GM23338 (cell line): Measurements from ENCODE around the gene ADSS1. TPM values are rescaled to one million over a fixed set of nuclear protein-coding genes. Genes with fewer than 3 reads are reported as not detected.

Source experiments
- ATAC-seq: fragments of 200-7000 bp; cut with Tn5 transposase; 3 replicates; pipeline ENCODE4 v1.9.1; 2020
- DNase-seq: peaks from one replicate; pipeline ENCODE4 v3.0.0-alpha.2; 2015; ENCODE audit warnings: low spot score
- H2AFZ ChIP-seq: fragments of 200-600 bp; sonication (generic); 2 replicates; pipeline ENCODE4 v1.8.0; 2016; ENCODE audit warnings: antibody characterized with exemption, mild to moderate bottlenecking, moderate library complexity
- H3F3A ChIP-seq: fragments of 200-600 bp; sonication (generic); replicated peaks from 2 replicates; pipeline ENCODE4 v1.8.0; 2017; ENCODE audit warnings: antibody characterized with exemption, mixed run types, low read depth
- H3K27ac ChIP-seq: fragments of 200-600 bp; sonication (generic); 2 replicates; pipeline ENCODE4 v1.6.1; 2016; ENCODE audit warnings: low read depth
- H3K27me3 ChIP-seq: fragments of 200-600 bp; sonication (generic); 2 replicates; pipeline ENCODE4 v1.8.0; 2016; ENCODE audit warnings: mild to moderate bottlenecking, mixed run types, moderate library complexity; ENCODE audit not compliant: insufficient read depth
- H3K36me3 ChIP-seq: fragments of 200-600 bp; sonication (generic); 2 replicates; pipeline ENCODE4 v1.8.0; 2016; ENCODE audit warnings: mild to moderate bottlenecking; ENCODE audit not compliant: insufficient read depth
- H3K4me1 ChIP-seq: fragments of 200-600 bp; sonication (generic); 2 replicates; pipeline ENCODE4 v1.8.0; 2016; ENCODE audit warnings: mild to moderate bottlenecking, moderate library complexity; ENCODE audit not compliant: insufficient read depth
- H3K4me2 ChIP-seq: fragments of 200-600 bp; sonication (generic); 2 replicates; pipeline ENCODE4 v1.7.1; 2017; ENCODE audit warnings: mixed run types
- H3K4me3 ChIP-seq: fragments of 200-600 bp; sonication (generic); 2 replicates; pipeline ENCODE4 v1.6.1; 2016; ENCODE audit warnings: mixed run types
- H3K79me2 ChIP-seq: fragments of 200-600 bp; sonication (generic); replicated peaks from 2 replicates; pipeline ENCODE4 v1.8.0; 2017; ENCODE audit warnings: mild to moderate bottlenecking; ENCODE audit not compliant: insufficient read depth
- H3K9me2 ChIP-seq: fragments of 200-600 bp; sonication (generic); 2 replicates; pipeline ENCODE4 v1.8.0; 2017; ENCODE audit not compliant: insufficient read depth
- H4K20me1 ChIP-seq: fragments of 200-600 bp; sonication (generic); replicated peaks from 2 replicates; pipeline ENCODE4 v1.8.0; 2017; ENCODE audit warnings: mild to moderate bottlenecking; ENCODE audit not compliant: insufficient read depth
- H3K27ac Mint-ChIP-seq: 2 replicates; pipeline ENCODE4 v1.8.0; 2020; ENCODE audit warnings: inconsistent platforms, mild to moderate bottlenecking, moderate library complexity, mixed read lengths
- H3K27me3 Mint-ChIP-seq: 3 replicates; pipeline ENCODE4 v1.8.0; 2022; ENCODE audit warnings: low read depth, mild to moderate bottlenecking, moderate library complexity, mixed read lengths, inconsistent platforms; ENCODE audit not compliant: insufficient read depth, poor library complexity
- H3K36me3 Mint-ChIP-seq: 3 replicates; pipeline ENCODE4 v1.8.0; 2021; ENCODE audit warnings: low read depth, mild to moderate bottlenecking, inconsistent platforms, moderate library complexity, mixed read lengths
- H3K4me1 Mint-ChIP-seq: 3 replicates; pipeline ENCODE4 v1.8.0; 2020; ENCODE audit warnings: mild to moderate bottlenecking, inconsistent platforms, mixed read lengths
- H3K4me3 Mint-ChIP-seq: 3 replicates; pipeline ENCODE4 v1.8.0; 2021; ENCODE audit warnings: moderate library complexity, mild to moderate bottlenecking, inconsistent platforms, mixed read lengths
- H3K9me3 Mint-ChIP-seq: 3 replicates; pipeline ENCODE4 v1.8.0; 2020; ENCODE audit warnings: moderate library complexity, mild to moderate bottlenecking, inconsistent platforms, mixed read lengths
- CREB1 ChIP-seq: fragments of 250-450 bp; sonication (Bioruptor Pico); IDR thresholded peaks from 2 replicates; pipeline ENCODE4 v1.5.0; 2020; ENCODE audit warnings: low read depth, mild to moderate bottlenecking, moderate library complexity
- EZH2 ChIP-seq: fragments of 200-600 bp; sonication (generic); IDR thresholded peaks from one replicate; pipeline ENCODE4 v1.8.0; 2017; ENCODE audit warnings: antibody characterized with exemption, mild to moderate bottlenecking, low read depth; ENCODE audit not compliant: unreplicated experiment
- EZH2phosphoT487 ChIP-seq: fragments of 200-600 bp; sonication (generic); IDR thresholded peaks from one replicate; pipeline ENCODE4 v1.8.1; 2018; ENCODE audit warnings: antibody characterized with exemption; ENCODE audit not compliant: unreplicated experiment
- JUNB ChIP-seq: IDR thresholded peaks from one replicate; pipeline ENCODE4 v1.6.1; 2016; ENCODE audit warnings: antibody characterized with exemption; ENCODE audit not compliant: unreplicated experiment
- NANOG ChIP-seq: IDR thresholded peaks from 2 replicates; pipeline ENCODE4 v1.6.1; 2016; ENCODE audit warnings: antibody characterized with exemption, borderline replicate concordance
- POLR2AphosphoS5 ChIP-seq: IDR thresholded peaks from 2 replicates; pipeline ENCODE4 v1.6.1; 2016; ENCODE audit warnings: antibody characterized with exemption, low read depth
- STAT1 ChIP-seq: IDR thresholded peaks from one replicate; pipeline ENCODE4 v1.6.1; 2016; ENCODE audit warnings: antibody characterized with exemption; ENCODE audit not compliant: unreplicated experiment
- ZNF114 ChIP-seq: fragments of 250-450 bp; sonication (Bioruptor Pico); IDR thresholded peaks from 2 replicates; pipeline ENCODE4 v1.5.0; 2020; ENCODE audit warnings: mild to moderate bottlenecking, moderate library complexity
- ZNF331 ChIP-seq: fragments of 250-450 bp; sonication (Bioruptor Pico); IDR thresholded peaks from 2 replicates; pipeline ENCODE4 v1.5.0; 2020; ENCODE audit warnings: low read depth, mild to moderate bottlenecking, moderate library complexity
- polyA plus RNA-seq: library from polyadenylated mRNA; unstranded; fragments of >200 nt; fragmentation: Nextera tagmentation; extraction: Ambion mirVana; gene quantifications from 2 replicates; pipeline ENCODE4 v1.2.1, GENCODE V29; 2016
- total RNA-seq: library from RNA; depleted of rRNA; stranded (reverse); fragments of >200 nt; shearing (Covaris generic); gene quantifications from 2 replicates; pipeline ENCODE4 v1.2.3, GENCODE V29; 2014
- TF ChIP-seq, protein P1 (sequence below): IDR thresholded peaks from one replicate; pipeline ENCODE4 v1.6.1; 2018; ENCODE audit warnings: antibody characterized with exemption; ENCODE audit not compliant: unreplicated experiment
- TF ChIP-seq, protein P2 (sequence below): fragments of 250-450 bp; sonication (Bioruptor Pico); IDR thresholded peaks from 2 replicates; pipeline ENCODE4 v1.5.0; 2020; ENCODE audit warnings: mild to moderate bottlenecking, moderate library complexity
- TF ChIP-seq, protein P3 (sequence below): IDR thresholded peaks from 2 replicates; pipeline ENCODE4 v1.6.1; 2016; ENCODE audit warnings: antibody characterized with exemption
- TF ChIP-seq, protein P4 (sequence below), 2 experiments: fragments of 200-600 bp in 1 of 2; sonication (generic) in 1 of 2; conservative IDR thresholded peaks; 2 replicates each; pipeline versions ENCODE4 v1.5.1 to v1.6.1; 2016 to 2017; ENCODE audit warnings: antibody characterized with exemption in 2 of 2, low read depth in 2 of 2, mild to moderate bottlenecking in 2 of 2, moderate library complexity in 1 of 2

Gene ADSS1
- total and polyA plus RNA-seq, 2 experiments from 2014 or later, result 9.5 to 11.6 TPM

GRCh38 chr14:104695660-104696000, 28.4 kb upstream of the ADSS1 start:
- Histone ChIP-seq H3K27me3 (no peaks in the 10 kb centered on the region), H3K4me3 (no peak overlapping the region), H3F3A (0 out of 2 replicates have a peak, but pooled peaks cover 2% of the 10 kb centered on the region), H4K20me1 (peaks cover 3% of the 10 kb centered on the region; the same call in 1 of the 2 replicates), H3K79me2 (peaks cover 37% of the 10 kb centered on the region), H2AFZ (no peak overlapping the region), H3K9me2 (no peaks in the 10 kb centered on the region), H3K36me3 (no peaks in the 10 kb centered on the region), H3K4me1 (peaks cover 22% of the 10 kb centered on the region), H3K27ac (no peak overlapping the region), H3K4me2 (peak overlapping the region; percentile 57)
- no peaks in the 10 kb centered on the region for H3K9me3 Mint-ChIP-seq
- H3K4me3 Mint-ChIP-seq, result peak overlapping the region; percentile 7; the same call in 1 of the 3 replicates
- peaks cover 4% of the 10 kb centered on the region; the same call in 1 of the 3 replicates for H3K36me3 Mint-ChIP-seq
- no peak overlapping the region for H3K27ac Mint-ChIP-seq
- peaks cover 10% of the 10 kb centered on the region for H3K27me3 Mint-ChIP-seq
- H3K4me1 Mint-ChIP-seq, result peaks cover 35% of the 10 kb centered on the region
- TF ChIP-seq POLR2AphosphoS5 (no peak), ZNF114 (CRISPR knock-in tag) (no peak), EZH2 (no peak), CREB1 (CRISPR knock-in tag) (no peak), STAT1 (no peak), JUNB (no peak), EZH2phosphoT487 (no peak), ZNF331 (CRISPR knock-in tag) (no peak), NANOG (no peak)
- TF ChIP-seq, protein P1, sequence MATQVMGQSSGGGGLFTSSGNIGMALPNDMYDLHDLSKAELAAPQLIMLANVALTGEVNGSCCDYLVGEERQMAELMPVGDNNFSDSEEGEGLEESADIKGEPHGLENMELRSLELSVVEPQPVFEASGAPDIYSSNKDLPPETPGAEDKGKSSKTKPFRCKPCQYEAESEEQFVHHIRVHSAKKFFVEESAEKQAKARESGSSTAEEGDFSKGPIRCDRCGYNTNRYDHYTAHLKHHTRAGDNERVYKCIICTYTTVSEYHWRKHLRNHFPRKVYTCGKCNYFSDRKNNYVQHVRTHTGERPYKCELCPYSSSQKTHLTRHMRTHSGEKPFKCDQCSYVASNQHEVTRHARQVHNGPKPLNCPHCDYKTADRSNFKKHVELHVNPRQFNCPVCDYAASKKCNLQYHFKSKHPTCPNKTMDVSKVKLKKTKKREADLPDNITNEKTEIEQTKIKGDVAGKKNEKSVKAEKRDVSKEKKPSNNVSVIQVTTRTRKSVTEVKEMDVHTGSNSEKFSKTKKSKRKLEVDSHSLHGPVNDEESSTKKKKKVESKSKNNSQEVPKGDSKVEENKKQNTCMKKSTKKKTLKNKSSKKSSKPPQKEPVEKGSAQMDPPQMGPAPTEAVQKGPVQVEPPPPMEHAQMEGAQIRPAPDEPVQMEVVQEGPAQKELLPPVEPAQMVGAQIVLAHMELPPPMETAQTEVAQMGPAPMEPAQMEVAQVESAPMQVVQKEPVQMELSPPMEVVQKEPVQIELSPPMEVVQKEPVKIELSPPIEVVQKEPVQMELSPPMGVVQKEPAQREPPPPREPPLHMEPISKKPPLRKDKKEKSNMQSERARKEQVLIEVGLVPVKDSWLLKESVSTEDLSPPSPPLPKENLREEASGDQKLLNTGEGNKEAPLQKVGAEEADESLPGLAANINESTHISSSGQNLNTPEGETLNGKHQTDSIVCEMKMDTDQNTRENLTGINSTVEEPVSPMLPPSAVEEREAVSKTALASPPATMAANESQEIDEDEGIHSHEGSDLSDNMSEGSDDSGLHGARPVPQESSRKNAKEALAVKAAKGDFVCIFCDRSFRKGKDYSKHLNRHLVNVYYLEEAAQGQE, result no peak
- TF ChIP-seq, protein P2, sequence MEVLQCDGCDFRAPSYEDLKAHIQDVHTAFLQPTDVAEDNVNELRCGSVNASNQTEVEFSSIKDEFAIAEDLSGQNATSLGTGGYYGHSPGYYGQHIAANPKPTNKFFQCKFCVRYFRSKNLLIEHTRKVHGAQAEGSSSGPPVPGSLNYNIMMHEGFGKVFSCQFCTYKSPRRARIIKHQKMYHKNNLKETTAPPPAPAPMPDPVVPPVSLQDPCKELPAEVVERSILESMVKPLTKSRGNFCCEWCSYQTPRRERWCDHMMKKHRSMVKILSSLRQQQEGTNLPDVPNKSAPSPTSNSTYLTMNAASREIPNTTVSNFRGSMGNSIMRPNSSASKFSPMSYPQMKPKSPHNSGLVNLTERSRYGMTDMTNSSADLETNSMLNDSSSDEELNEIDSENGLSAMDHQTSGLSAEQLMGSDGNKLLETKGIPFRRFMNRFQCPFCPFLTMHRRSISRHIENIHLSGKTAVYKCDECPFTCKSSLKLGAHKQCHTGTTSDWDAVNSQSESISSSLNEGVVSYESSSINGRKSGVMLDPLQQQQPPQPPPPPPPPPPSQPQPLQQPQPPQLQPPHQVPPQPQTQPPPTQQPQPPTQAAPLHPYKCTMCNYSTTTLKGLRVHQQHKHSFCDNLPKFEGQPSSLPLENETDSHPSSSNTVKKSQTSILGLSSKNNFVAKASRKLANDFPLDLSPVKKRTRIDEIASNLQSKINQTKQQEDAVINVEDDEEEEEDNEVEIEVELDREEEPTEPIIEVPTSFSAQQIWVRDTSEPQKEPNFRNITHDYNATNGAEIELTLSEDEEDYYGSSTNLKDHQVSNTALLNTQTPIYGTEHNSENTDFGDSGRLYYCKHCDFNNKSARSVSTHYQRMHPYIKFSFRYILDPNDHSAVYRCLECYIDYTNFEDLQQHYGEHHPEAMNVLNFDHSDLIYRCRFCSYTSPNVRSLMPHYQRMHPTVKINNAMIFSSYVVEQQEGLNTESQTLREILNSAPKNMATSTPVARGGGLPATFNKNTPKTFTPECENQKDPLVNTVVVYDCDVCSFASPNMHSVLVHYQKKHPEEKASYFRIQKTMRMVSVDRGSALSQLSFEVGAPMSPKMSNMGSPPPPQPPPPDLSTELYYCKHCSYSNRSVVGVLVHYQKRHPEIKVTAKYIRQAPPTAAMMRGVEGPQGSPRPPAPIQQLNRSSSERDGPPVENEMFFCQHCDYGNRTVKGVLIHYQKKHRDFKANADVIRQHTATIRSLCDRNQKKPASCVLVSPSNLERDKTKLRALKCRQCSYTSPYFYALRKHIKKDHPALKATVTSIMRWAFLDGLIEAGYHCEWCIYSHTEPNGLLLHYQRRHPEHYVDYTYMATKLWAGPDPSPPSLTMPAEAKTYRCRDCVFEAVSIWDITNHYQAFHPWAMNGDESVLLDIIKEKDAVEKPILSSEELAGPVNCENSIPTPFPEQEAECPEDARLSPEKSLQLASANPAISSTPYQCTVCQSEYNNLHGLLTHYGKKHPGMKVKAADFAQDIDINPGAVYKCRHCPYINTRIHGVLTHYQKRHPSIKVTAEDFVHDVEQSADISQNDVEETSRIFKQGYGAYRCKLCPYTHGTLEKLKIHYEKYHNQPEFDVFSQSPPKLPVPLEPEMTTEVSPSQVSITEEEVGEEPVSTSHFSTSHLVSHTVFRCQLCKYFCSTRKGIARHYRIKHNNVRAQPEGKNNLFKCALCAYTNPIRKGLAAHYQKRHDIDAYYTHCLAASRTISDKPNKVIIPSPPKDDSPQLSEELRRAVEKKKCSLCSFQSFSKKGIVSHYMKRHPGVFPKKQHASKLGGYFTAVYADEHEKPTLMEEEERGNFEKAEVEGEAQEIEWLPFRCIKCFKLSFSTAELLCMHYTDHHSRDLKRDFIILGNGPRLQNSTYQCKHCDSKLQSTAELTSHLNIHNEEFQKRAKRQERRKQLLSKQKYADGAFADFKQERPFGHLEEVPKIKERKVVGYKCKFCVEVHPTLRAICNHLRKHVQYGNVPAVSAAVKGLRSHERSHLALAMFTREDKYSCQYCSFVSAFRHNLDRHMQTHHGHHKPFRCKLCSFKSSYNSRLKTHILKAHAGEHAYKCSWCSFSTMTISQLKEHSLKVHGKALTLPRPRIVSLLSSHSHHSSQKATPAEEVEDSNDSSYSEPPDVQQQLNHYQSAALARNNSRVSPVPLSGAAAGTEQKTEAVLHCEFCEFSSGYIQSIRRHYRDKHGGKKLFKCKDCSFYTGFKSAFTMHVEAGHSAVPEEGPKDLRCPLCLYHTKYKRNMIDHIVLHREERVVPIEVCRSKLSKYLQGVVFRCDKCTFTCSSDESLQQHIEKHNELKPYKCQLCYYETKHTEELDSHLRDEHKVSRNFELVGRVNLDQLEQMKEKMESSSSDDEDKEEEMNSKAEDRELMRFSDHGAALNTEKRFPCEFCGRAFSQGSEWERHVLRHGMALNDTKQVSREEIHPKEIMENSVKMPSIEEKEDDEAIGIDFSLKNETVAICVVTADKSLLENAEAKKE (CRISPR knock-in tag), result no peak
- TF ChIP-seq, protein P3, sequence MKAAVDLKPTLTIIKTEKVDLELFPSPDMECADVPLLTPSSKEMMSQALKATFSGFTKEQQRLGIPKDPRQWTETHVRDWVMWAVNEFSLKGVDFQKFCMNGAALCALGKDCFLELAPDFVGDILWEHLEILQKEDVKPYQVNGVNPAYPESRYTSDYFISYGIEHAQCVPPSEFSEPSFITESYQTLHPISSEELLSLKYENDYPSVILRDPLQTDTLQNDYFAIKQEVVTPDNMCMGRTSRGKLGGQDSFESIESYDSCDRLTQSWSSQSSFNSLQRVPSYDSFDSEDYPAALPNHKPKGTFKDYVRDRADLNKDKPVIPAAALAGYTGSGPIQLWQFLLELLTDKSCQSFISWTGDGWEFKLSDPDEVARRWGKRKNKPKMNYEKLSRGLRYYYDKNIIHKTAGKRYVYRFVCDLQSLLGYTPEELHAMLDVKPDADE, result no peak
- TF ChIP-seq, protein P4, sequence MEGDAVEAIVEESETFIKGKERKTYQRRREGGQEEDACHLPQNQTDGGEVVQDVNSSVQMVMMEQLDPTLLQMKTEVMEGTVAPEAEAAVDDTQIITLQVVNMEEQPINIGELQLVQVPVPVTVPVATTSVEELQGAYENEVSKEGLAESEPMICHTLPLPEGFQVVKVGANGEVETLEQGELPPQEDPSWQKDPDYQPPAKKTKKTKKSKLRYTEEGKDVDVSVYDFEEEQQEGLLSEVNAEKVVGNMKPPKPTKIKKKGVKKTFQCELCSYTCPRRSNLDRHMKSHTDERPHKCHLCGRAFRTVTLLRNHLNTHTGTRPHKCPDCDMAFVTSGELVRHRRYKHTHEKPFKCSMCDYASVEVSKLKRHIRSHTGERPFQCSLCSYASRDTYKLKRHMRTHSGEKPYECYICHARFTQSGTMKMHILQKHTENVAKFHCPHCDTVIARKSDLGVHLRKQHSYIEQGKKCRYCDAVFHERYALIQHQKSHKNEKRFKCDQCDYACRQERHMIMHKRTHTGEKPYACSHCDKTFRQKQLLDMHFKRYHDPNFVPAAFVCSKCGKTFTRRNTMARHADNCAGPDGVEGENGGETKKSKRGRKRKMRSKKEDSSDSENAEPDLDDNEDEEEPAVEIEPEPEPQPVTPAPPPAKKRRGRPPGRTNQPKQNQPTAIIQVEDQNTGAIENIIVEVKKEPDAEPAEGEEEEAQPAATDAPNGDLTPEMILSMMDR (conservative IDR thresholded peaks at IDR 0.05; ENCODE audit: low read depth in 2 of 2), result no peak
- no peak for ATAC-seq
- DNase-seq, result no peak
